Panc1 (cell line): Measurements from ENCODE around the gene FTCDNL1.

Experiments
- CTCF ChIP-seq: fragments of 450-650 bp; IDR thresholded peaks from 2 replicates; pipeline ENCODE4 v1.5.1; 2017; ENCODE audit warnings: mild to moderate bottlenecking
- POLR2AphosphoS5 ChIP-seq: IDR thresholded peaks from 2 replicates; pipeline ENCODE4 v1.6.1; 2012; ENCODE audit warnings: mild to moderate bottlenecking, low read depth, low read length, moderate library complexity
- SIN3A ChIP-seq: IDR thresholded peaks from 2 replicates; pipeline ENCODE4 v1.6.1; 2012; ENCODE audit warnings: low read depth, mild to moderate bottlenecking, low read length, moderate library complexity, borderline replicate concordance; ENCODE audit not compliant: insufficient read depth
- TCF7L2 ChIP-seq: IDR thresholded peaks from 2 replicates; pipeline ENCODE4 v1.6.1; 2011; ENCODE audit warnings: mild to moderate bottlenecking, low read depth, low read length, inconsistent platforms
- TF ChIP-seq, protein P1 (sequence below), 2 experiments: IDR thresholded peaks; 2 replicates each; pipeline ENCODE4 v1.6.1; 2011 to 2012; ENCODE audit warnings: low read depth in 2 of 2, control low read depth in 1 of 2, low read length in 1 of 2, mild to moderate bottlenecking in 1 of 2, moderate library complexity in 1 of 2; ENCODE audit not compliant: insufficient read depth in 1 of 2

GRCh38 chr2:199836943-199837342, 14.0 kb downstream of the FTCDNL1 start:
- TF ChIP-seq CTCF = no peak
- no peak for TF ChIP-seq POLR2AphosphoS5
- TF ChIP-seq, protein P1, sequence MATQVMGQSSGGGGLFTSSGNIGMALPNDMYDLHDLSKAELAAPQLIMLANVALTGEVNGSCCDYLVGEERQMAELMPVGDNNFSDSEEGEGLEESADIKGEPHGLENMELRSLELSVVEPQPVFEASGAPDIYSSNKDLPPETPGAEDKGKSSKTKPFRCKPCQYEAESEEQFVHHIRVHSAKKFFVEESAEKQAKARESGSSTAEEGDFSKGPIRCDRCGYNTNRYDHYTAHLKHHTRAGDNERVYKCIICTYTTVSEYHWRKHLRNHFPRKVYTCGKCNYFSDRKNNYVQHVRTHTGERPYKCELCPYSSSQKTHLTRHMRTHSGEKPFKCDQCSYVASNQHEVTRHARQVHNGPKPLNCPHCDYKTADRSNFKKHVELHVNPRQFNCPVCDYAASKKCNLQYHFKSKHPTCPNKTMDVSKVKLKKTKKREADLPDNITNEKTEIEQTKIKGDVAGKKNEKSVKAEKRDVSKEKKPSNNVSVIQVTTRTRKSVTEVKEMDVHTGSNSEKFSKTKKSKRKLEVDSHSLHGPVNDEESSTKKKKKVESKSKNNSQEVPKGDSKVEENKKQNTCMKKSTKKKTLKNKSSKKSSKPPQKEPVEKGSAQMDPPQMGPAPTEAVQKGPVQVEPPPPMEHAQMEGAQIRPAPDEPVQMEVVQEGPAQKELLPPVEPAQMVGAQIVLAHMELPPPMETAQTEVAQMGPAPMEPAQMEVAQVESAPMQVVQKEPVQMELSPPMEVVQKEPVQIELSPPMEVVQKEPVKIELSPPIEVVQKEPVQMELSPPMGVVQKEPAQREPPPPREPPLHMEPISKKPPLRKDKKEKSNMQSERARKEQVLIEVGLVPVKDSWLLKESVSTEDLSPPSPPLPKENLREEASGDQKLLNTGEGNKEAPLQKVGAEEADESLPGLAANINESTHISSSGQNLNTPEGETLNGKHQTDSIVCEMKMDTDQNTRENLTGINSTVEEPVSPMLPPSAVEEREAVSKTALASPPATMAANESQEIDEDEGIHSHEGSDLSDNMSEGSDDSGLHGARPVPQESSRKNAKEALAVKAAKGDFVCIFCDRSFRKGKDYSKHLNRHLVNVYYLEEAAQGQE (IDR thresholded peaks at IDR 0.05; ENCODE audit: insufficient read depth in 1 of 2, low read depth in 2 of 2, low read length in 1 of 2) = no peak
- no peak for TF ChIP-seq TCF7L2
- no peak for TF ChIP-seq SIN3A
